KBM-7 (cell line): ENCODE data around the gene MRPL36.

Experiments
- DNase-seq: peaks from one replicate; pipeline ENCODE4 v3.0.0-alpha.2; 2015
- in situ Hi-C: fragments of 300-500 bp; cut with MboI; formaldehyde crosslinking; loops from 2 replicates; pipeline ENCODE4 v1.14.3; 2020; ENCODE audit warnings: low sequenced_read_pairs, low pct_unique_long_range_greater_than_20kb, mixed read lengths

The MRPL36 gene

DNA sequence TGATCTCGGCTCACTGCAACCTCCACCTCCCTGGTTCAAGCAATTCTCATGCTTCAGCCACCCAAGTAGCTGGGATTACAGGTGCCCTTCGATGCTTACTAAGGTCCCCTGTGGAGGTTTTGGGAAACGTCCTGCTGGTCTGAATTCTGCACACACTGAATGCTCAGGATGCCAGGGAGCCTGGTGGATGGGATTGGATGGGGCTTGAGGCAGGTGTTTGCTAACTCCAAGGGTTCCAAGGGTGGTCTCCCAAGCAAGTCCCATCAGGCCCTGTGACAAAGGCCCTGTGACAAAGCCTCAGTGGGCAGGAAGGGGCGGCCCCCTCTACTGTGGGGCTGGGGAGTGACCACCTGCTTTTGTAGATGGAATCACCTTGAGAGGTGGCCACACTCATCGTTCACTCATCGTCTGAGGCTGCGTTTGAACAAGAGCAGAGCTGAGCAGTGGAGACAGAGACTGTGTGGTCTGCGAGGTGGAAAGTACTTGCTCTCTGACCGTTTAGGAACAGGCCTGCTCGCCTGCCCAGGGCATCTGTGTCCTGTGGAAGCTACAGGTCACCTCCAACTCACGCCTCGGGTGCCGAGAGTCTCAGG lies 40.2 kb downstream of the MRPL36 start:
- in situ Hi-C loops: no loop called here
- DNase-seq: no peak

GRCh38 chr5:1758574-1758973 lies 41.1 kb downstream of the MRPL36 start:
- DNase-seq: no peak
- in situ Hi-C loops: no loop called here

- DNase-seq: no peak
- in situ Hi-C loops: no loop called here
Measured at GRCh38 chr5:1757511-1757910, 42.1 kb downstream of the MRPL36 start.

DNA sequence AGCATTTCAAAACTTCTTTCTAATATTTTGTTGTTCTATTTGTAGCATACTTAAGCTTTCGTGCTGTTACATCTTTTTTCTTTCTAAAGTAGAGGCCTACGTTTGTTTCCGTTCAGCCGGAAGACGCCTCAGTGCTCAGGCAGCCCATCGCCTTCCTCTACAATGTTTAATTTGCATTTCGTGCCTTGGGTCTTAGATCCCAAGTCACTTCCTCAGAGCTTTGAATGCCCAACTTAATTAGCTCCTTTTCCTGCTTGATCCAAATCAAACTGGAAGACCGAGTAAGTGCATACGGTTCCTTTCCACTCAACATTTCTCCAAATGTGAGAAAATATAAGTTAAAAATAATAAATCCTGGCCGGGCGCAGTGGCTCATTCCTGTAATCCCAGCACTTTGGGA lies 43.2 kb downstream of the MRPL36 start:
- no peak for DNase-seq
- in situ Hi-C loops: no loop called here

DNA sequence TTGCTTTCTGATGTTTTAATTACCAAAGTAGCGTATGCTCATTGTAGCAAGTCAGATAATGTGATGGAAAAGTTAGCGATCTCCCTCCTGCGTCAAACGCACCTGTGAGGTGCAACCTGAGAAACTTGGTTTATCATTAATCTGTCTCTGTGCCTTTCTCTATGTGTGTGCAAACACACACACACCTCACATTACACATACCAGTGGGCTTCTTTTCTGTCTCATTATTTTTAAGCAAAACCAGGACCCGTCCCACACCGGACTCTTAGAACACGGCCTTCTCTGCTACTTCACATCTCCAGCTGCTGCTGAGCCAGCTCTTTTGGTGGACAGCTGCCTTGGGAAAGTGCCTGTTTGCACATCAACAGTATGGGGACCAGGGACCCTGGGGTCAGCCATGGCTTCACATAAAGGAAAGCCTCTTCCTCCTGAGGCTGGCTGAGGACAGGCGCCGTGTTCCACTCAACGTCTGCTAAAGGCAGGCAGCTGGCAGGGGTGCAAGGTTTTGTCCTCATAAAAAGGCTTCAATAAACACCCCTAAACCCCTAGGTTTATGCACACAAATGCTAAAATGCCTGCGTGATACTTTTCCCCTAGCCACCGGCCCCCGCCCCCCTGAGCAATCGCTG lies 44.2 kb downstream of the MRPL36 start:
- no peak for DNase-seq
- in situ Hi-C loops: no loop called here

DNA sequence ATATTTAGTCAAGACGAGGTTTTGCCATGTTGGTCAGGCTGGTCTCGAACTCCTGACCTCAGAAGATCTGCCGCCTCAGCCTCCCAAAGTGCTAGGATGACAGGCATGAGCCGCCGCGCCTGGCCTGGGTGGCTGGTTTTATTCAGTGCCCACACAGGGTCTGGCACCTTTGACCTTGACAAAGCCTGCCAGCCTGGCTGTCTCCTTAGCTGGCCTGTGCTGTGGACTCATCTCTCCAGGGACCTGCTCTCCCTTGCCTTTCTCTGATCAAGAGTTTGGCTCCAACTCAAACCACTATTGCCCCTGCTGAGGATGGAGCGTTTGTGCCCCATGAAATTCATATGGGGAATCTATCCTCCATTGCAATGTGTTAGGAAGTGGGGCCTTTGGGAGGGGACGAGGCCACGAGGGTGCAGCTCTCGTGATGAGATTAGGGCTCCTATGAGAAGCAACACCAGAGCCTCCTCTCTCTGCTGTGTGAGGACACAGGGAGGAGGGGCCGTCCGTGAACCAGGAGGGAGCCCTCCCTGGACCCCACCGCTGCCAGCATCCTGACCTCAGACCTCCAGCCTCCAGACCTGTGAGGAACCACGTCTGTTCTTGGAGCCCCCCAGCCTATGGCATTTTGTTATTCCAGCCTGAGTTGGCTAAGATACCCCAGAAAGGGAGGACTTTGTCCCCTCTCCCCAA lies 45.0 kb downstream of the MRPL36 start:
- in situ Hi-C loops: no loop called here
- no peak for DNase-seq

GRCh38 chr5:1753490-1753889 lies 46.1 kb downstream of the MRPL36 start:
- no peak for DNase-seq
- in situ Hi-C loops: no loop called here

DNA sequence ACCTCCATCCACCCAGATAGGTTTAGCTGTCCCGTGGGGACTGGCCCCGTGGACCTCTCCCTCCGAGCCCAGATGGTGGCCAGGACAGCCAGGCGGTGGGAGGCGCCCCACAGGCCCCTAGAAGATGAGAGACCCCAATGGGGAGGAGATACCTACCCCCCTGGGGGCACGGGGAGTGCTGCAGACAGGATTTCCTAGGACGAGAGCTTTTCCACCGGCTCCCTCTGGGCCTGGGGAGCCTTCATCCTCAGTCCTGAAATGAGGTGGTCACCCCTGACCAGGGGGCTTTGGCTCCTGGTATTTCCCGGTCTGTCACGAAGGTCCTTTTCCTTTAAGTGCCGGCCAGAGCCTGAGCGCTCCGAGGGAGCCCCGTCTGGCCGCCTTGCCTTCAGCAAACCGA lies 46.8 kb downstream of the MRPL36 start:
- no peak for DNase-seq
- in situ Hi-C loops: no loop called here

DNA sequence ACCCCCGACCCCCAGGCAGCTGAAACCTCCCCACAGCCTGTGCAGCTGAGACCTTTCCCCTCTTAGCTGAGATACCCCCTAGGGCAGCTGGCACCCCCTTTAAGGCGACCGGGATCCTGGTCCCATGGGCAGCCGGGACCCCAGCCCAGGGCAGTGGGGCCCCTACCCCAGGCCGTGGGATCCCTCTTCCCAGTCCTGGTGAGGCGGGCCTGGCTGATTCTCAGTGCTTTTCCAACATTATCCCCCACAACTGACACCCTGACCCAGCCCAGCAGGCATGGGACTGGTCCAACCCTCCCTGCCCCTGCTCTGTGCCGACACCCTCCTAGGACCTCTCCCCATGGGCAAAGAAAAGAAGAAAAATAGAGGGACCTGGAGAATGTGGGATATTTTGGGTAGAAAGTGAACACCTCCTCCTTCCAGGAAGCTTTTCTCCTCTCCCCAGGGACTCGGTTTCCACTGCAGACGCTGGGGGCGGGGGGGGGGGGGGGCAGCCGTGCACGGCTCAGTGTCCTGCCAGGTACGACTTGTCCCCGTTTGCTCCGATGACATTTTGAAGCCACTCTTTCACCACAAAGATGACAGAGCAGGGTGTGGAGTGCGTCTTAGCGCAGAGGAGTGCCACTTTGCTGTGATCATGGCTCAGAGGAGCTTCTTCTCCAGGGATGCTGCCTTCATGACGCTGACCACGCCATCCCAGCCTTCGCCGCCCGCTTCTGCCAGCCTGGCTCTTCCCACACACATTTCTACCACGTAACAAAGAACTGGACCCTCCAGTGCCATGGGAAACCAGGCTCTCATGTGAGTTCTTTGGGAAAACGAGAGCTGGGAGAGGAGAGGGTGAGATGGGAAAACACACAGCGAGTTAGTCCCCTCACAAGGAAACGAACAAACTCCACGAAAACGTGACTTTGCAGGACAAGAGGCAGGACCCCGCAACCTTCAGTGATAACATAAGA lies 47.5 kb downstream of the MRPL36 start:
- DNase-seq: no peak
- in situ Hi-C loops: no loop called here

DNA sequence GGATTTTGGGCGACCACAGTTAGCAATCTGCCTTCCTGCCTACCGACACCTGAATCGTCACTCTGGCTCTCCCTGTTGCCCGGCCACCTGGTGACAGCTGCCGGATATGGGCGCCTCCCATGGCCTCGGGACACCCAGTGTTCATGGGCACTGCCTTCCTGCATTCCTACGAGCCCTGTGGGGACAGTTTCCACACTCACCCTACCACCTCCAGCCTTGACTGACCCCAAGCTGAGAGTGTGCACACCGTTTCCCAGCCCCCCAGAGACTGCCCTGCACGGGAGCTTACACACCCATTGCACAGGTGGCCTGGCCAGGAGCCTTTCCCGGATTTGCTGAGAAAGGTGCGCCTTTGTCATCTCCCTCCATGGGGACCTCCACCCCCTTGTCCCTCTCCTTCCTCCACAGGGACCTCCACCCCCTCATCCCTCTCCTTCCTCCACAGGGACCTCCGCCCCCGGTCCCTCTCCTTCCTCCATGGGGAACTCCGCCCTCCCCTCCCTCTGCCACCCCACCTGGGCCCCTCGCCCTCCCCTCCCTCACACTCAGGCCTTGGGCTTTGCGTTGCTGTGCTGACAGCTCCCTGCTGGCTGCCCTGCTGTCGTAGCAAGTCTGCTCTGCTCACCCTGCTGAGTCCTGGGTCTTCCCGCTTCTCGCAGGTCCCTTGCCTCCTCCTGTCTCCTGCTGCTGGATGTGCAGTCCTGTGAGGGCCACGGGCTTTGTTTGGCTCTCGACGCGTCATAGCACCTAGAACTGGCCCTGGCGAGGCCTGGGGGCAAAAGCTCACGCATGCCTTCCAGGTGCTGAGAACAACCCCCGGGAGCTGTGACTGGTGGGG lies 48.4 kb downstream of the MRPL36 start:
- no peak for DNase-seq

GRCh38 chr5:1750469-1750868 lies 49.2 kb downstream of the MRPL36 start:
- DNase-seq: no peak
- in situ Hi-C loops: no loop called here

More for the DNA sequence above, 48.4 kb downstream of the MRPL36 start:
- in situ Hi-C loops: no loop called here

DNA sequence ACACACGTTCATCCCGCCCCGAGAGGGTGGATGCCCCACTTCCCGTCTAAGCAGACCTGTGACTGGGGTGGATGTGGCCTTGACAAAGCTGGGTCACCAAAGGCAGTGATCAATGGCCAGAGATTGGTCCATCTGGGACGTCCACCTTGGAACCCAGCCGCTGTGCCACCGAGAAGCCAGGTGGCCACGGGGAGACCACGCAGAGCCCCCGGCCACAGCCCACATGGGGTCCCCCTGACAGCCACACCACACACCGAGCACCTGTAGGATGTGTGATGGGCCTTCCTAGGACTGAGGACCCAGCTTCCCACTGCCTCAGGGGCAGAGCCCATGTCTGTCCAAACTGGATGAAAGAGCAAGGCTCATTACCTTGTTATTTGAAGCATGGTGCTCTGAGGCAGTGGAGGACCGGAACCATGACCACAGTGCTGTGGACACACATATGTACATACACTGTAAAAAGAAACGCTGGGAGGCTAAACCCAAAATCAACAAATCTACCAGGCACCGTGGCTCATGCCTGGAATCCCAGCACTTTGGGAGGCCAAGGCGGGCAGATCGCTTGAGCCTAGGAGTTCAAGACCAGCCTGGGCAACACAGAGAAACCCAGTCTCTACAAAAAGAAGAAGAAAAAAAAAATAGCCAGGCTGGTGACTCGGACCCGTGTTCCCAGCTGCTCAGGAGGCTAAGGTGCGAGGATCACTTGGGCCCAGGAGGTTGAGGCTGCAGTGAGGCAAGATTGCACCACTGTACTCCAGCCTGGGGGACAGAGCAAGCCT lies 50.1 kb downstream of the MRPL36 start:
- DNase-seq: no peak
- in situ Hi-C loops: no loop called here

- DNase-seq: no peak
- in situ Hi-C loops: no loop called here
Measured at GRCh38 chr5:1748845-1749244, 50.8 kb downstream of the MRPL36 start.
